AG20443 (cell line): Measurements from ENCODE around the gene MAPK1IP1L.
A peak's percentile ranks its signal among the peaks of the same experiment; 100 is the strongest.
"Not testable (repeated sequence)": the region's sequence is repeated elsewhere in the genome, so short reads cannot be mapped to it uniquely, and the experiment has no call there.

Experiments
- DNase-seq: peaks from one replicate; pipeline ENCODE4 v3.0.0; 2012; ENCODE audit warnings: low spot score, mixed read lengths

Gene MAPK1IP1L

DNA sequence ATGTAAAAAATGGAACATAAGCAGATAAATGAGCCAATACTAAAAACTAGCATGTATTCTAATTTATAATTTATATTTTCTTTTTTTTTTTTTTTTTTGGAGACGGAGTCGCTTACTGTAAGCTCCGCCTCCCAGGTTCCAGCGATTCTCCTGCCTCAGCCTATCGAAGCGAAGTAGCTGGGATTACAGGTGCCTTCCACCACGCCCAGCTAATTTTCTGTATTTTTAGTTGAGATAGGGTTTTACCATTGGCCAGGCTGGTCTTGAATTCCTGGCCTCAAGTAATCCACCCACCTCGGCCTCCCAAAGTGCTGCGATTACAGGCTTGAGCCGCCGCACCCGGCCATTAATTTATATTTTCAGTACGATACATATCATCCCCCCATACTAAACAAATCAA, 2.7 kb downstream of the MAPK1IP1L start:
- DNase-seq = no peak

DNA sequence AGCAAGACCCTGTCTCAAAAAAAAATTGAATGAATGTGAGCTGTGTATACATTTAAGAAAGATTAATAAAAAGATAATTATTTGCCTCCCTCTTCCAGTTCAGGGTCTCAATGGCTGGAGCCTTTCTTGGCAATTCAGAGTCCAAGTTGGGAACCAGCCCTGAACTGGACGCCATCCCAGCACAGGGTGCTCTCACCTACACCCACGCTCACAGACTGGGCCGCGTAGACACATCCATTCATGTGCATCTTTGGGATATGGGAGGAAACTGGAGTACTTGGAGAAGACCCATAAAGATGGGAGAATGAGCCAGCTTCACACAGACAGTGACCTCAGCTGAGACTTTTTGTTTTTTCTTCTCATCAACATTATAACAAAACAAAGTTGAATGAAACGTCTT, 6.5 kb downstream of the MAPK1IP1L start:
- DNase-seq = no peak

DNA sequence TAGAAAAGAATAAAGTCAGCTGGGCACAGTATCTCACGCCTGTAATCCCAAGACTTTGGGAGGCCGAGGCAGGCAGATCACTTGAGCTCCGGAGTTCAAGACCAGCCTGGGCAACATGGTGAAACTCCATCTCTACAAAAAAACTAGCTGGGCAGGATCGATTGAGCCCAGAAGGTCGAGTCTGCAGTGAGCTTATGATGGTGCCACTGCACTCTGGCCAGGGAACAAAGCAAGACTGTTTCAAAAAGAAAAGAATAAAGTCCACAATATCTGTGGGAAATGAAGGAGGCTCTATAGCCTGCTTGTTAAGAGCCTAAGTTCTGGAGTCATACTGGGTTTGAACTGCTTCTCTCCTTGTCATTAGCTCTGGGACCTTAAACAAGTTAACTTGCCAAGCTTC, 7.9 kb downstream of the MAPK1IP1L start:
- DNase-seq = no peak

DNA sequence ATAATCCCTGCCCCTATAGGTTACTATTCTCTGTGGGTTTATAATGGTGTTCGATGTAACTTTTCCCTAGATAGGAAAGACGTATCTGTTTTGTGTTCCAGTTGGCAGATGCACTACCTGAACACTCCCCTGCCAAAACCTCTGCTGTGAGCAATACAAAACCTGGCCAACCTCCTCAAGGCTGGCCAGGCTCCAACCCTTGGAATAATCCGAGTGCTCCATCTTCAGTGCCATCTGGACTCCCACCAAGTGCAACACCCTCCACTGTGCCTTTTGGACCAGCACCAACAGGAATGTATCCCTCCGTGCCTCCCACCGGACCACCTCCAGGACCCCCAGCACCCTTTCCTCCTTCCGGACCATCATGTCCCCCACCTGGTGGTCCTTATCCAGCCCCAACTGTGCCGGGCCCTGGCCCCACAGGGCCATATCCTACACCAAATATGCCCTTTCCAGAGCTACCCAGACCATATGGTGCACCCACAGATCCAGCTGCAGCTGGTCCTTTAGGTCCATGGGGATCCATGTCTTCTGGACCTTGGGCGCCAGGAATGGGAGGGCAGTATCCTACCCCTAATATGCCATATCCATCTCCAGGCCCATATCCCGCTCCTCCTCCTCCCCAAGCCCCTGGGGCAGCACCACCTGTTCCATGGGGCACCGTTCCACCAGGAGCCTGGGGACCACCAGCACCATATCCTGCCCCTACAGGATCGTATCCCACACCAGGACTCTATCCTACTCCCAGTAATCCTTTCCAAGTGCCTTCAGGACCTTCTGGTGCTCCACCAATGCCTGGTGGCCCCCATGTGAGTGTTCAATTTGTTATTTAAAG, 11.3 kb downstream of the MAPK1IP1L start:
- no peak for DNase-seq

DNA sequence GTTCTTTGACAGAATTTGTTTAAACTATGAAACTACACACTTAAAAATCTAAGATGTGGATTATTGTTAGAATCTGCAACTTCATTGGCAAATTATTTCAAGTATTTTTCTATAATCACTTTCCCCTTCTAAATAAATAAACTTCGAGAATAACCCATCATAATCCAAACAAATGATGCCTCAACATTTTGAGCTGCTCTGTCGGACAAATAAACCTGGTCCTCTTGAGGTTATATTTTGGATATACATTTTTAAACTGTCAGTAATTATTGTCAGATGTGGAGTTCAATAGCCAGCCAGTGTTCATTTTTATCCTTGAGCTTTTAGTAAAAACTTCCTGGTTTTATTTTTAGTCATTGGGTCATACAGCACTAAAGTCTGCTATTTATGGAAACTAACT, 13.4 kb downstream of the MAPK1IP1L start:
- not testable (repeated sequence) for DNase-seq

DNA sequence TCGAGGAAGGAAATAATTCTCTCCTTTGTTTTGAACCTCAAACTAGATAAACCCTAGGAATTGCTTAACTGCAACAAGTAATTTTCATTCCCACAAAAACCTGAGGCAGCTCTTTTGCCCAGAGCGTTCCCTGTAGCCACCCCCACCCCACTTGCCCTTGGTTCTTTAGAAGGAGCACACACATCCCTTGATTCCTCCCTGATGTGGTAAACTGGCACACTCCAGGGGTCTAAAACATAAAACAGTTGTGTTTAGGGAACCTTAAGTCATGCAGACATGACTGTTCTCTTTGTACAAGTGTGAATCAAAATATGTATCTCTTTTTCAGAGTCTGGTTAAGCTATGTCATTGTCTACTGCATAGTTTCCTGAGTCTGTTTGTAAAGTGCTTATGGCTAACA, 14.0 kb downstream of the MAPK1IP1L start:
- DNase-seq = no peak

DNA sequence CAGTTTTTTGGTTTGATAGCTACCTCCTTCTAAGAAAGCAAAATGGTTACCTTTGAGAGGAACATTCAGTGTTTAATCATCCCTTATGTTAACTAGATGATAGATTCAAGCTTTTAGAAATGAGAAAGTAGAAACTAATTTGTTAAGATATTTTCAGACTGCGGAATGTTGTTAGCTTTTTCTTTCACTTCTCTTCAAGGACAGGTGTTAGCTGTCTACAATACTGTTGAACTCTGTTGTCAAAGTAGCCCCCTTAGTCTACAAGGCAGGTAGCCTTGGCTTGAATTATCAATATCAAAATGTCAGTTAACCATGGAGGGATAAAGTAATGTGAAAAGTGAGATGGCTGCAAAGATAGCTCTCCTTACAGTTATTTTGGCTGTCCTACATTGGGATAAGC, 14.8 kb downstream of the MAPK1IP1L start:
- no peak for DNase-seq

DNA sequence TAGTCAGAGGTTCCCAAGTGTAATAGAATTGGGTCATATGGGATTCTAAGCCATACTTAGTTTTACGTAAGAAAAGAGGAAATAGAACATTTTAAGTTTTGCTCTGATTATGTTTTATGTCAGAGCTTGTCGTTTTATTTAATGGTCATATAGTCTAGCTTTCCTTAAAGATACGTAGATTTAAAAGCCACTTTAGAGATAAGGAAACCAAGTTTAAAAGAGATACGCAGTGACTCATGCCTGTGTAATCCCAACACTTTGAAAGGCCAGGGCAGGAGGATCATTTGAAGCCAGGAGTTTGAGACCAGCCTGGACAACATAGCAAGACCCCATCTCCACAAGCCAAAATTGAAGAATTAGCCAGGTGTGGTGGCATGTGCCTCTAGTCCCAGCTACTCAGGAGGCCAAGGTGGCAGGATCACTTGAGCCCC, 19.5 kb downstream of the MAPK1IP1L start:
- DNase-seq = no peak

DNA sequence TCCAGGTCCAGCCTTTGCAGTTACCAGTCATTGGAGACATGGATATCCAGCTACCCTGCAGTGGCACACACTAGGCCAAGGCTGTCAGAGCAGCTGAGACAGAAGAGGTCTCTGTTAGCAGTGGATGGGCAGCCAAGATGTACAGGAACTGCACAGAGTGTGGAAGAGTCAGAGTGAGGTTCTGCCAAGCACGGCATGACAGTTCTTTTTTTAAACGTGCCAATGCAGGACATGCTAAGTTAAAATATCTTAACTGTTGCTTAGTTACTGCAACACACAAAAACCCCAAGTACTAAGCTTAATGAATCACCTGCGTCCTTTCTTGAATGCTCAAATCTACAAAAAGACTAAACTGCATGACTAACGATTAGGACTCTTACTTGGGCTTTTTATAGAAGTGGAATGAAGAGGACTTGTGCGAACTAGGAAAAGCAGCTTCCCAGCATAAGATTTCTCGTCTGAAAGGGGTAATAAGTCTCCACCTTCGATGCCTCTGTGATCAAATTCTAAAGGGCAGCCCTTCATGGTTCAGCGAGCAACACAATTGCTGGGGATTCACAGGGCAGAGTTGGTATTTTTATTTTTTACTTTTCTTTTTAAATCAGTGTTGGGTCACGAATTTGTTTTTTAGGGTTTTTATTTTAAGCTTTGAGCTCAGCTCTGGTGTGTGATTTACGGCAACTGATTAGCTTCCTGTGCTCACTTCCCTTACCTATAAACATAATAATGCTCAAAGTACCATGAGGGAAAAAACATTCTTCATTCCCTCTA, 20.6 kb downstream of the MAPK1IP1L start:
- DNase-seq = peak; percentile 80

DNA sequence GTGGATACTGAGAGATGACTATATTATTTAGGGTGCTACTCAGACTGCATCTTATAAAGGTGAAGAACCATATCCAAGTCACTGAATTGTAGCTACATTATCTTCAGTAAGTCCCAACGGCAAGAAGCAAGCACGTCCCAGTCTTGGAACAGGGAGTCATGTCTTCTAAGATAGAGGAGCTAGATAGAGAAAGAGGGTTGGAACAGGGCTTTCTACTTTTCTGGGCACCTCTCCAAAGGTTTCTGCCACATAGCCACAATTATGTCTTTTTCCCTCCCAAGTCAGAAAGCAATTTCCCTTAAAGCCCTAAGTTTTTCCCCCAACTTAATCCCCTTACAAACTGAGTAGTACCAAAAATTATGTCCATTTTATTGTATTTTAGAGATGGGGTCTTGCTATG, 22.4 kb downstream of the MAPK1IP1L start:
- DNase-seq = peak; percentile 62

DNA sequence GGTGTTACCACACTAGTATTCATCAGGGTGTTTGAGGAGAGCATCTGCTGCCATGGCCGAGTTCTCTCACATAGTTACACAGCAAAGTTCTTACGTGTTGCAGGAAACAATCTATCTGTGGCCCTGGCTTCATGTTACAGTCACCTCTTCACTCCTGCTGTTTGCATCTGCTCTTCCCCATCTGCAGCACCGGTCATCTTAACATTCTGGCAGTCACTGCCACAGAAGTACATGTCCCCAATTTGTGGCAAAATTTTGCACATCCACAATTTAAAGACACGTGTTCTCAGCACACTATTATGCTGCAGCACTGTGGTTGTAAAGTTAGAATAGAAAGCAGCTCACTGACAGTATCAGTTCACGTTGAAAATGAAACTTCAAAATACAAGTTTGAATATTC, 23.2 kb downstream of the MAPK1IP1L start:
- peak; percentile 9 for DNase-seq

DNA sequence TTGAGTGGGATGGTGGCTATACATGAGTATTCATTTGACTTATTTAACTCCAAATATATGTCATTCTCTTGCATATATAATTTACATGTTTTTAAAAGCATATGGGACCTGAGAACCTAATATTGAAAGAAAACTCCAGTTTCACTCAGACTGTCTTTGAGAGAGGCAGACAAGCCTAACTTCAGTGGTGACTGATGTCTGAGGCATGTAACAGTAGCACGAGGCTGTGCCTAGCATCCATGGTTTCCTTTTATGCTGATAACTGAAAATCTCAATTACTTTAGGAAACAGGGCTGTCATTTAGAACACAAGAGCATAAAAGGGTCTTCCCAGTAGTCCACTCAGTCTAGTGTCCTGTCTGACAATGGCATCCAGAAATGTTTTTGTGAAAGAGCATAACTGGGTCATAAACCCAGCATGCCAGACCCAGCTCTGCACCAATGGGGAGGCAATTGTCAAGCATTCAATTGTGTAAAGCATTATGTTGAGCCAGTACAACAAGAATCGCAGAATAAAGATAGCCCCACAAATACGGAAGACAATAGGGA, 24.3 kb downstream of the MAPK1IP1L start:
- DNase-seq = peak; percentile 39

DNA sequence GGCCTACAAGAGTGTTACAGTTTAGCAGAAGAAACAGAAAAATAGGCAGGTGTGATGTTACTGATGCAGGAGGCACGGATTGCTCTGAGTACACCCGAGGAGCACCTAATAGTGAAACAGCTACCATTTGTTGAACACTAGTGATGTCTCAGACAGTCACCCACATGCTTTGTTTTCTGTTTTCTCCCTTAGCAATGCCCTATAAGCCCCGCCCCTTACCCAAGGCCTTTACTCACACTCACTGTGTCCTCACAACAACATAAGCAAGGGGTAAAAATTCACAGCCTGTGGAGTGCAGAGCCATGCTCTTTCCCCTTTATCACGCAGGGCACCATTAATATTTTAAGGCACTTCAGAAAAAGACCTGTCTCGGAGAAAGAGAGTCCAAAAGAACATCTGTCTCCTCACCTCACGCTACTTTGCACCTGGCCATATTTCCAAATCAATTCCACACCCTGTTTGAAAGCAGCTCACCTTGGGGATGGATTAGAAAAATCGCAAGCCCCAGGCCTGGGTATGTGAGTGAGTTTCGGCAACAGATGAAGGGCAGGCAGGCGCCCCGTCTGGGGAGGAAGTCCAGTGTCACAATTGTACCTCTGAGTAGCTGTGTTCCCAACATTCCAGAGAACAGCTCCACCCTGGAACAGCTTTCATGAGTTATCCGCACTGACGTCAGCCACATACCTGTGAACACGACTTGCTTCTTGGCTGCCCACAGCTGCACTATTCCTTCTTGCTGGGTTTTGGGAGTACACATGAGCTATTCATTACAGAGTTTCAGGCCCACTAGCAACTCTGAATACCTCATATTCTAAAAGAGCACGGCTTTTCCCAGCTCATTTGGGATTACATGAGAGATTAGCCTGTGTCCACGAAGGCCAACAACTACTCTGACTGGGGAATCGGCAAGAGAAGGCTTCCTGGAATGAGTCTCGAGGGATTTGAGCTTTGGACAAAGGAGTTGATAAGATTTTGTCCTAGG, 26.0 kb downstream of the MAPK1IP1L start:
- DNase-seq = peak; percentile 14

DNA sequence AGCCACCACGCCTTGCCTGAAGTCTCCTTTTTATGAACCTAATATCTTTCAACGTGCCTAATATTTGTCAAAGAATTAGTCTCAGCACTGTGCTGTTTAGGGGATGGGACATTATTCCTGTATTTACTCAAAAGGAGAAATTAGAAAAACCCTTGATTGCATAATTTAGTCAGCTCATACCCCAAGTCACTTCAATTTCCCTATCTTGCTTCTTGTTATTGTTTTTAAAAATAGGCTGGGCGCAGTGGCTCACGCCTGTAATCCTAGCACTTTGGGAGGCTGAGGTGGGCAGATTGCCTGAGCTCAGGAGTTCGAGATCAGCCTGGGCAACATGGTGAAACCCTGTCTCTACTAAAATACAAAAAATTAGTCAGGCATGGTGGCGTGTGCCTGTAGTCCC, 28.5 kb downstream of the MAPK1IP1L start:
- DNase-seq = not testable (repeated sequence)

DNA sequence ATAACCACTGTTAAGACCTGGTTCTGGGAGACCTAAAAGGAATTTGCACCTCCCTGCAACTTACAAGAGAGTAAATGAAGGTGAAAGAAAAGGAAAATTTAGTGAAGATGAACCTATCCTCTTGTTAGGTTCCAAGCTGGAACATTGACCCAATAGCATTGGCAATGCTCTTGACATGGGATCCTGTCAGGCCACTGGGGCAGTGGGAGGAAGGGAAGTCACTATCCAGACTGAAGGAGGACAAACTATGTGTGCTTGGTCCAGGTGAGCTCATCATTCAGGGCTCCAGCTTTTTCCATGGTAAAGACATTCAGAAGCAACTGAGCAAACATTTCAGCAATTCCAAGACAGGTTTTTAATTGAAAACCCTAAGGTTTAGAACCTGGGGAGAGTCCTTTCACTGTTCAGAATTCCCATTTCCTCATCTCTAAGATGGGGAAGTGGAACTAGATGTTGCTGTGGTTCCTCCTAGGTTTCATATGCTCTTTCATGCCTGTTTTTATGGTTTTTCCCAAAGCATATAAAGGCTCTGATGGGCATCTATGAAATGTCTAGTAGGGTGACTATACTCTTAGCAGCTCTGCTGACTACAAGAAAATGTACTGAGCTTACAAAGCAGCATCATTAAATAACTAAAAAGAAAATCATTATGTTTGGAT, 33.1 kb downstream of the MAPK1IP1L start:
- no peak for DNase-seq

DNA sequence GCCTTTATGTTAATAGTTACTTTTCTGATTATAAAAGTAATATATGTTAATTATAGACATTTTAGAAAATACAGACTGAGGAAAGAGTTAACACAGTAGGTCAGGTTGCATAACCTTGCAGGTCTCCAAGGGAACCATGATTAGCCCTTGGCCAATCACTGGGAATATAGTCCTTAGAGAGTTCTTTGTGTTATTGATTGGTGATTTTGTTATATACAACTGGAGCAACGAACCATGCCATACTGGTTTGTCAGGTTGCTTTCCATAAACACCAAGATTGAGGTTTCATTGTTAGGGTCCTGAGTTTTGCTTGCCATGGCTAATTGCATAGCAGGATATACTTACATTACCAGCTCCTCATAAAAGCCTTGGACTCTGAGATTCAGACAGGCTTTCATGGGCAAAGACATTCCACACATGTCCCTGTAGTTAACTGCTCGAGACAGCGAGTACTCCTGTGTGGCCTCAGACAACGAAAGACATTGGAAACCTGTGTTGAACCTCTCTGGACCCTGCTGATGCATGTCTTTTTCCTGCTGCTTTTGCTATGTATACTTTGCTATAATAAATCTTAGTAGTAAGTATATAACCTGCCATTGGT, 33.7 kb downstream of the MAPK1IP1L start:
- DNase-seq = no peak

DNA sequence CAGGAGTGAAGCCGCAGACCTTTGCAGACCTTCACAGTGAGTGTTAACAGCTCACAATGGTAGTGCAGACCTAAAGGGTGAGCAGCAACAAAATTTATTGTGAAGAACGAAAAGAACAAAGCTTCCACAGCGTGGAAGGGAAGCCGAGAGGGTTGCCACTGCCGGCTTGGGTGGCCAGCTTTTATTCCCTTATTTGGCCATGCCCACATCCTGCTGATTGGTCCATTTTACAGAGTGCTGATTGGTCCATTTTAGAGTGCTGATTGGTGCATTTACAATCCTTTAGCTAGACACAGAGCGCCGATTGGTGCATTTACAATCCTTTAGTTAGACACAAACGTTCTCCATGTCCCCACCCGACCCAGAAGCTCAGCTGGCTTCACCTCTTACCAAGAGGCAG, 35.5 kb downstream of the MAPK1IP1L start:
- DNase-seq = no peak

DNA sequence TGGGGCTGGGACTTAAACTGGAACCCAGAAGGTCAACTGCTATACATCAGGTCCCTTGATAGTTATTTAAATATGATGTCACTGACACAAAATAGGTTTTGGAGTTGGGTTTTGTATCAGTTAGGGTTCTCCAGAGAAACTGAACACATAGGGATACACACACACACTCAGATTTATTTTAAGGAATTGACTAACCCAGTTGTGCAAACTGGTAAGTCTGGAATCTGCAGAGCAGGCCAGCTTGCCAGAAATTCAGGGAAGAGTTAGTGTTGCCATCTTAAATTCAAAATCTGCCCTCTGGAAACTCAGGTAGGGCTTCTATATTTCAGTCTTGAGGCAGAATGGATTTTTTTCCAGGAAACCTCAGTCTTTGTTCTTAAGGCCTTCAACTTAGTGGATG, 36.9 kb downstream of the MAPK1IP1L start:
- DNase-seq = no peak

DNA sequence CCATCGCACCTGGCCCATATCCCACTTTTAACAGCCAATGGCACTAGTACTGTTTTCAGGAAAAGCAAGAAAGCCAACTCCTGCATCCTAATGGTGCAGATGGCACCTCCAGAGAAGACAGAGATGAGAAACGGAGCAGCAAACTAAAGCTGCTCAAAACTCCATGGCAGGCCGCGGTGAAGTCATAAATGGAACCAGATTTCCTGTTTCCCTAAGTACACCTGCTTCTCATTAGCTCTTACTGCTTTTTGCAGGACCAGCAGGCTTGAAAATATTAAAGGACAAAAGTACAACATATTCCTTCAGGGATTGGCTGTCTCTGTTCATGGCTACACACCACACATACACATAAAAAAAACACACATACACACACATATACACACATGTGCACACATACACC, 40.9 kb downstream of the MAPK1IP1L start:
- DNase-seq = peak; percentile 48

DNA sequence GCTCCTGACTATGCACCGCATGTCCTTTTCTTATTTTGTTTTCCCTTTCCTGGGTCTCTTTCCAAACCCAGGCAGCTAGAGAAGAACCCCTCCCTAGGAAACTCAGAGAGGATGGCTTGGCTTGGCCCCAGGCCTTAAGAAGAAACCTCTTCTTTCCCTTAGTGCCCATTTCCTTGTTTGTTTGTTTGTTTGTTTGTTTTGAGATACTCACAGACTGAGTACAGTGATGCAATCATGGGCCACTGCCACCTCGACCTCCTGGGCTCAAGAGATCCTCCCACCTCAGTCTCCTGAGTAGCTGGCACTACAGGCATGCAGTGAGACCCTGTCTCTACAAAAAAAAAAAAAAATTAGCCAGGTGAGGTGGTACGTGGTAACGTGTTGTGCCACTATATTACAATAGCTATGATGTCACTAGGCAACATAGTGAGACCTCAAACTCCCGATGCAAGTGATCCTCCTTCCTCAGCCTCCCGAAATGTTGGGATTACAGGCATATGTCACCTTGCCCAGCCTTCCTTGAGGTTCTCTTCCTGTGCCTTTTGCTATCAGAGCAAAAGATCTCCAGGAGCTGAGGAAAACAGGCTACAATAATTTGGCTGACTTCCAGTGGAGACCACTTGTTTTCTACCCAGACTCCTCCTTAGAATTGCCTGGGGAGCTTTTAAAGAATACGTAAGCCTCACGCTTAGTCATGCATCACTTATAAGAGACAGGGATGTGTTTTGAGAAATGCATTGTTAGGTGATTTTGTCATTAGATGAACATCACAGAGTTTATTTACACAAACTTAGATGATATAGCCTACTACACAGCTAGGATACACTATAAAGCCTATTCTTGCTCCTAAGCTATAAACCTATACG, 43.1 kb downstream of the MAPK1IP1L start:
- DNase-seq = no peak
